HT-29 (cell line): Measurements from ENCODE around the gene MYO3B. TPM values are rescaled to one million over a fixed set of nuclear protein-coding genes. Genes with fewer than 3 reads are reported as not detected.

Experiments
- DNase-seq: peaks from one replicate; pipeline ENCODE4 v3.0.0-alpha.2; 2015; ENCODE audit warnings: low spot score
- small RNA-seq: library from RNA; depleted of rRNA; stranded (forward); fragments of <200 nt; gene quantifications from one replicate; pipeline ENCODE3, GENCODE V24; 2014
- total RNA-seq: library from RNA; depleted of rRNA; stranded (reverse); fragments of >200 nt; shearing (Covaris generic); gene quantifications from 2 replicates; pipeline ENCODE4 v1.2.3, GENCODE V29; 2014

Gene MYO3B
- total RNA-seq, 1 experiment from 2014 or later: not detected

DNA sequence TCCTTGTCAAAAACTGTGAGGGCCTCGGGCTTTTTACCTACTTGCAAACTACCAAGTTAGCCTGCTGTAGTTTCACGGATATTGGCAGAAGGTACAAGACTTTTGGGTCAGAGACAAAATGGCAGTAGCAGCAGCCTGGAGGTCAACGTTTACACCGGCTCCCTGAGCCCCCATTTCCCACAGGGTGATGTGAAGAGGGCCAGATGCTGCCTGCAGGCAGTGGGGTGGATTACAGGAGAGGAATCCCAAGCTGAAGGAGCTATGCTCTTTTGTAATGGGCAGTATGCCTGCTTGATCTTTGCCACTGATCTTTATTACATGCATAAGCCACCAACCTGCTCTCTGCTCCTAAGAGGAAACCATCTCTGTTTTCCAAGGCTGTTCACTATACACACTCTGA is 507.6 kb downstream of the MYO3B start:
- no peak for DNase-seq

DNA sequence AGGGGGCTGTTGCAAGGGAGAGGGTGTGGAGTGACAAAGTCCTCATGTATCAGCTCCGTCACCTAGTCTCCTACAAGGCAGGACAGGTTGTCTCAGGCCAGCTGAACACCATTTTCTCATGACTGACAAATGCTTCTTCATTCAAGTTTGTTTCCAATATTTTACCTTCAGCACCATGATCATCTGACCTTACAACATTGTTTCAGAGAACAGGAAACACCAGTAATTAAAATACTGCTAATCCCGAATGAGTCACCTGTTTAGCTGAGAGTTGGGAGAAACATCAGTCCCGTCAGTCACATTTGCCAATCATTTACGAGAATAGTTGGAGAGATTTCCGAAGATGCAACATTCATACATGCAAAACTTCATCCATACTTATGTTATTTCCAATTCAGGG is 511.5 kb downstream of the MYO3B start:
- DNase-seq: peak; percentile 60

DNA sequence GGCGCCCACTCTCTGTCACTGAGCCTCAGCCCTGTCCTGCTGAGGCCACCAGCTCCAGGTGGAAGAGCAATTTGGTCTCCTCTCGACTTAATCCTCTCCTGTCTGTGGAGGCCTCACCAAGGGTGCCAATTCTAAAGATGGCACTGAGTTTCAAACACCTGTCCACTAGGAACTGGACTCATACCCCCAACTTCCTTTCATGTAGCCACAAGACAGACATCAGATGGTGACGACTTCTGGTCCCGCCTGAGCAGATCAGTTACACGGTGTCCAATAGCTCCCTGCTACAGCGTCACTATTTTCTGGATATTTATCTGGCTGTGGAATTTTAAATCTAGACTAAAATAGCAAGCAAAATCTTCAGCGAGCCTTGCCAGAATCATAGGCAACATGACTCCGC is 512.7 kb downstream of the MYO3B start:
- no peak for DNase-seq

DNA sequence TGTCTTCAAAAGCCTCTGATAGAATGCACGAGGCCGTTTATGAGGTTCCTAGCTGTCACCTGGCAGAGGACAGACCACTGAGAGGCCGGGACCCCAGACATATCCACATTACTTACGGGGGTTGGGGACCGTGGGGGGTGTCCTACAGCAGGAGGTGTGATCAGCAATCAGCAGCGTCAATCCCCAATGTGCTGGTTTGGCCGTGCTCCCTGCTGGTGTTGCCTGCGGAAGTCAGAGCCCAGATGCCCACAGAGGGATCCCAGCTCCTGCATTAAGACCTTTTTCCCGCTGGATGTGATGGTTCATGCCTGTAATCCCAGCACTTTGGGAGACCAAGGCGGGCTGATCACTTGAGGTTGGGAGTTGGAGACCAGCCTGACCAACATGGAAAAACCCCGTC is 516.4 kb downstream of the MYO3B start:
- no peak for DNase-seq

DNA sequence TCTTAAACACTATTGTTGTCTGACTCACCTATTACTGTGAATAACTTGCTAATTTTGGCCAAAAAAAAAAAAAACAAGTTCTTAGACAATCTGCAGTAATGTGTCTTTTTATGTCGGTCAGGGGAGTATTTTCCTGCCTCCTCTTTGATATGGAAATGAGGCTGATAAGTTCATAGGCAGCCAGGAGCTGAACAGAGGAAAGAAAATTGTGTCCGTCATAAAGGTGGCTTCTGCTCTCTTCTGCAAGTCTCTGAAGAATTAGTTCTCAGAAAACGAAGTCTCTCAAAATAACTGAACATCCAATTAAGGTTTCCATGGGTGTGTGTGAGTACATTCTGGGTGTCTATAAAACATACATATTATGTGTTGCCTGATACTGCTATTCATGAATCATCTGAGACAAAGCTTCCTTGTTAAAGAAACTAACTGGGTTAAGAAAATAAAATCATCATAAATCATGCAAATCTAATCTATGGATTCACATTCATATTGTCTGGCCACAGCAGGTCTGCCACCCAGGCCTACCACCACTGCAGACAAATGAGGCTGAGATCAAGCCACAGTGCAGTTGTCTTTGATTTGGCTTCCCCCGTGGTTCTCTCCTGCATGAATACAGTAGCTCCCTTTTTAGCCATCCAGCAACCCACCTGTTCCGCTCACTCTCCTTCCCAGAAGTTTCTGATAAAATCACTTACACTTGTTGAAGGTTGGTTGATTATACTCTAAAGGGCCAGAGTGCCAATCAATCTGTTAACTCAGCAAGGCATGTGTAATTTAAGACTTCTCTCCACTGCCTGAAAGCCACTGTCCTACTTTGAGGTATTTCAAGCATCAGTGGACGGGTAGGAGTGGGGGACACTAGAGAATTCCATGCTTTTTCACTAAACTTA is 517.8 kb downstream of the MYO3B start:
- no peak for DNase-seq

DNA sequence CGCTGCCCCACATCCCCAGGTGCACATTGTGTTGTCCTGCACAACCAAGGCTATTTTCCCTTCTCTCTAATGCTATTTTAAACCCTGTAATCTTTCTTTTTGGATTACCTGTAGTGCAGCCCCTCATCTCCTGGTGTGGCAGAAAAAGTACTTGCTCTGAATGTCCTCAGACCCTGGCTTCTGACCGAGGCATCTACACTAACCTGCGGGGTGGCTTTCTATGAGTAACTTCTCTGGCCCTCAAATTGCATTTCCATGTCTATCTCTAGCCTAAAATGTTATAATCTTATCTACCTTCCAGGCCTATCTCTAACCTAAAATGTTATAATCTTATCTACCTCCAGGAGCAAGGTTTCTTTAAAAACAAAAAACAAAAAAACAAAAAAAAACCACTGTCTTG is 519.0 kb downstream of the MYO3B start:
- DNase-seq: no peak

DNA sequence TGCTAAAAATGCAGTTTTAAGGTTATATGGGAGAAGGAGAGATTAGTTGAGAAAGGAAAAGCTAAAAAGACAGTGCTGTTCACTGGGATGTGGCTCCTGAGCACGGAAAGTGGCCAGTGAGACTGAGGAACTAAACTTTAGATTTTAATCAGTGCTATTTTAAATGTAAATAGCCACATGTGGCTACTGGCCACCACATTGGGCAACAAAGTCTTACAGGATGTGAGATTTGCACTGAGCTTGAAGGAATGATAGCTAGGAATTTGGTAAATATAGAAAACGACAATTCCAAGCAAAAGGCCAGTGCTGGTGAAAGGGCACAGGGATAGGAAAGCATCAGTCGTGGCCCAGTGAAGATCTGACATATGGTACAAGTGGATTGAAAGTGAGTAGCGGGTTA is 523.1 kb downstream of the MYO3B start:
- DNase-seq: no peak

DNA sequence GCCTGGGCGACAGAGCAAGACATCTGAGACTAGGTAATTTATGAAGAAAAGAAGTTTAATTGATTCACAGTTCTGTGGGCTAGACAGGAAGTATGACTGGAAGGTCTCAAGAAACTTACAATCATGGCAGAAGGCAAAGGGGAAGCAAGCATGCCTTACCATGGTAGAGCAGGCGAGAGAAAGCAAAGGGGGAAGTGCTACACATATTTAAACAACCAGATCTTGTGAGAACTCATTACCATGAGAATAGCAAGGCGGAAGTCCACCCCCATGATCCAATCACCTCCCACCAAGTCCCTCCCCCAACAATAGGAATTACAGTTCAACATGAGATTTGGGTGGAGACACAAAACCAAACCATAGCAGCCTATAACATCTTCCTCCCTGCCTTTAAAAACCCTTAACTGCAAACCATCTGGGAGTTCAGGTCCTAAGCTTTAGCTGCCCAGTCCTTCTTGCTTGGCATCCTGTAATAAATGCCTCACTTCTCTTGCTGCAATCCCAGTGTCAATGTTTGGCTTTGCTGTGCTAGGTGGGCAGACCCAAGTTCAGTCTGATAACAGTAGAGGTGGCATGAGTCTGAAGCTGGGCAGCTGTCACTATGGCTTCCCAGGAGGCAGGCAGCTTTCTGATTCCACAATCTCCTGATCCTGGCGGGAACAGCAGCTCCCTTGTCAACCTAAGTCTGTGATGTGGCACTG is 526.0 kb downstream of the MYO3B start:
- DNase-seq: no peak

Small RNA genes within 50 kb of the gene (small RNA-seq; reads per million reads assigned to genes)
- gene RF02271: not detected
